ENCODE results near the gene SHC3. TPM values are rescaled to one million over a fixed set of nuclear protein-coding genes. Genes with fewer than 3 reads are reported as not detected.

Gene SHC3
- total RNA-seq, 4 donors from 2014 or later, result 2.2 to 4.0 (median 3.1) TPM

- H3K27ac ChIP-seq (replicated peaks in 1 of 4), result no peak overlapping the region
- intact Hi-C loops (cut with DNase I), result no loop called here
- WGBS, result 93% methylated on average over 8 of the region's 8 CpGs
- H3K9me3 ChIP-seq, result peaks cover 0 to 4% (median 0%) of the 10 kb centered on the region in 4 donors
- H3K27me3 ChIP-seq, result no peaks in the 10 kb centered on the region
- H3K36me3 ChIP-seq, result no peaks in the 10 kb centered on the region
- TF ChIP-seq POLR2A (IDR thresholded peaks at IDR 0.05; ENCODE audit: low read depth) (no peak), POLR2AphosphoS5 (IDR thresholded peaks at IDR 0.05) (no peak), EP300 (IDR thresholded peaks at IDR 0.05) (no peak)
- TF ChIP-seq, protein P1, sequence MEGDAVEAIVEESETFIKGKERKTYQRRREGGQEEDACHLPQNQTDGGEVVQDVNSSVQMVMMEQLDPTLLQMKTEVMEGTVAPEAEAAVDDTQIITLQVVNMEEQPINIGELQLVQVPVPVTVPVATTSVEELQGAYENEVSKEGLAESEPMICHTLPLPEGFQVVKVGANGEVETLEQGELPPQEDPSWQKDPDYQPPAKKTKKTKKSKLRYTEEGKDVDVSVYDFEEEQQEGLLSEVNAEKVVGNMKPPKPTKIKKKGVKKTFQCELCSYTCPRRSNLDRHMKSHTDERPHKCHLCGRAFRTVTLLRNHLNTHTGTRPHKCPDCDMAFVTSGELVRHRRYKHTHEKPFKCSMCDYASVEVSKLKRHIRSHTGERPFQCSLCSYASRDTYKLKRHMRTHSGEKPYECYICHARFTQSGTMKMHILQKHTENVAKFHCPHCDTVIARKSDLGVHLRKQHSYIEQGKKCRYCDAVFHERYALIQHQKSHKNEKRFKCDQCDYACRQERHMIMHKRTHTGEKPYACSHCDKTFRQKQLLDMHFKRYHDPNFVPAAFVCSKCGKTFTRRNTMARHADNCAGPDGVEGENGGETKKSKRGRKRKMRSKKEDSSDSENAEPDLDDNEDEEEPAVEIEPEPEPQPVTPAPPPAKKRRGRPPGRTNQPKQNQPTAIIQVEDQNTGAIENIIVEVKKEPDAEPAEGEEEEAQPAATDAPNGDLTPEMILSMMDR (IDR thresholded peaks at IDR 0.05), result no peak
- H3K4me1 ChIP-seq, result no peaks in the 10 kb centered on the region
- no peak overlapping the region for H3K4me3 ChIP-seq
- DNase-seq (ENCODE audit: extremely low spot score), result no peak
These were observed 62.4 kb downstream of the SHC3 start for GRCh38 chr9:89116064-89116804.

GRCh38 chr9:89115426-89115825 lies 63.2 kb downstream of the SHC3 start:
- no peaks in the 10 kb centered on the region for H3K36me3 ChIP-seq
- no peaks in the 10 kb centered on the region for H3K4me1 ChIP-seq
- H3K4me3 ChIP-seq, result no peak overlapping the region
- WGBS, result 86% methylated on average over 1 of the region's 1 CpG
- peaks cover 0 to 4% (median 0%) of the 10 kb centered on the region in 4 donors for H3K9me3 ChIP-seq
- no peak overlapping the region for H3K27ac ChIP-seq (replicated peaks in 1 of 4)
- TF ChIP-seq POLR2AphosphoS5 (IDR thresholded peaks at IDR 0.05) (no peak), EP300 (IDR thresholded peaks at IDR 0.05) (no peak), POLR2A (IDR thresholded peaks at IDR 0.05; ENCODE audit: low read depth) (no peak)
- TF ChIP-seq, protein P1 (IDR thresholded peaks at IDR 0.05), result no peak
- intact Hi-C loops (cut with DNase I), result no loop called here
- DNase-seq (ENCODE audit: extremely low spot score), result no peak
- no peaks in the 10 kb centered on the region for H3K27me3 ChIP-seq

- DNase-seq (ENCODE audit: extremely low spot score), result no peak
- intact Hi-C loops (cut with DNase I), result no loop called here
- H3K9me3 ChIP-seq, result peaks cover 0 to 4% (median 0%) of the 10 kb centered on the region in 4 donors
- no peak for TF ChIP-seq POLR2A (IDR thresholded peaks at IDR 0.05; ENCODE audit: low read depth)
- TF ChIP-seq EP300 (IDR thresholded peaks at IDR 0.05), result no peak
- TF ChIP-seq, protein P1 (IDR thresholded peaks at IDR 0.05), result no peak
- TF ChIP-seq POLR2AphosphoS5 (IDR thresholded peaks at IDR 0.05), result no peak
- no peaks in the 10 kb centered on the region for H3K36me3 ChIP-seq
- H3K4me1 ChIP-seq, result no peaks in the 10 kb centered on the region
- H3K4me3 ChIP-seq, result no peak overlapping the region
- H3K27me3 ChIP-seq, result no peaks in the 10 kb centered on the region
- no peak overlapping the region for H3K27ac ChIP-seq (replicated peaks in 1 of 4)
- WGBS, result 89% methylated on average over 4 of the region's 4 CpGs
These were observed 63.9 kb downstream of the SHC3 start for GRCh38 chr9:89114741-89115140.

DNA sequence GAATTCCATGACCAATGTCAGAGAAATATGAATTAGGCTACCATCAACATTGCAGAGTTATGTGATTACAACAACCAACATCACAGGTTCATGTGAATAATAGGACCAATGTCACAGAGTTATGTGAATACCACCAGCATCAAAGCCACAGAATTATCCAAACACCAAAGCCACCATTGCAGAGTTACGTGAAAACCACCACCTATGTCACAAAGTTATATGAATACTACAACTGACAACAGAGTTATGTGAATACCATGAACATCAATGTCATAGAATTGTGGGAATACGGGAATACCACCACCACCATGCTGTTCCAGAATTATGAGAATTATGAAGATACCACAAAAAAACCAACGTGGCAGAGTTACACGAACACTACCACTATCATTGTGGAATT lies 64.8 kb downstream of the SHC3 start:
- Histone ChIP-seq H3K4me3 (no peak overlapping the region), H3K9me3 (no peaks in the 10 kb centered on the region), H3K27me3 (no peaks in the 10 kb centered on the region), H3K27ac (replicated peaks in 1 of 4) (no peak overlapping the region), H3K36me3 (no peaks in the 10 kb centered on the region), H3K4me1 (peaks cover 0 to 5% (median 0%) of the 10 kb centered on the region in 4 donors)
- intact Hi-C loops (cut with DNase I), result no loop called here
- WGBS, result 88% methylated on average over 4 of the region's 4 CpGs
- DNase-seq (ENCODE audit: extremely low spot score), result no peak
- no peak for TF ChIP-seq POLR2AphosphoS5 (IDR thresholded peaks at IDR 0.05)
- TF ChIP-seq, protein P1 (IDR thresholded peaks at IDR 0.05), result no peak
- no peak for TF ChIP-seq POLR2A (IDR thresholded peaks at IDR 0.05; ENCODE audit: low read depth)
- TF ChIP-seq EP300 (IDR thresholded peaks at IDR 0.05), result no peak
